Activated T-cell treated with anti-CD3 and anti-CD28 coated beads, Interleukin-2, amount 50 U/mL, for 48 hours (primary cell): ENCODE measurements around the gene PDE6G.
"Not testable (repeated sequence)": the region's sequence is repeated elsewhere in the genome, so short reads cannot be mapped to it uniquely, and the experiment has no call there.

Source experiments
- DNase-seq, 2 experiments: peaks; one replicate each; pipeline ENCODE4 v3.0.0-alpha.2; 2020

PDE6G gene

DNA sequence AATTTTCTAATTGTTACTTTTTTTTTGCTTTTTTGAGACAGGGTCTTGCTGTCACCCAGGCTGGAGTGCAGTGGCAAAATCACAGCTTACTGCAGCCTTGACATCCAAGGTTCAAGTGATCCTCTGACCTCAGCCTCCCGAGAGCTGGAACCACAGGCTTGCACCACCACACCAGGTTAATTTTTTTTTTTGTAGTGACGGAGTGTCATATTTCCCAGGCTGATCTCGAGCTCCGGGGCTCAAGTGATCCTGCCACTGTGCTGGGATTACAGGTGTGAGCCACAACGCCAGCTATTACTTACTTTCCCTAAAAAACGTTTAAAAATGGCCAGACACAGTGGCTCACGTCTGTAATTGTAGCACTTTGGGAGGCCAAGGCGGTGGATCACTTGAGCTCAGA lies 26.1 kb downstream of the PDE6G start:
- no peak for DNase-seq

DNA sequence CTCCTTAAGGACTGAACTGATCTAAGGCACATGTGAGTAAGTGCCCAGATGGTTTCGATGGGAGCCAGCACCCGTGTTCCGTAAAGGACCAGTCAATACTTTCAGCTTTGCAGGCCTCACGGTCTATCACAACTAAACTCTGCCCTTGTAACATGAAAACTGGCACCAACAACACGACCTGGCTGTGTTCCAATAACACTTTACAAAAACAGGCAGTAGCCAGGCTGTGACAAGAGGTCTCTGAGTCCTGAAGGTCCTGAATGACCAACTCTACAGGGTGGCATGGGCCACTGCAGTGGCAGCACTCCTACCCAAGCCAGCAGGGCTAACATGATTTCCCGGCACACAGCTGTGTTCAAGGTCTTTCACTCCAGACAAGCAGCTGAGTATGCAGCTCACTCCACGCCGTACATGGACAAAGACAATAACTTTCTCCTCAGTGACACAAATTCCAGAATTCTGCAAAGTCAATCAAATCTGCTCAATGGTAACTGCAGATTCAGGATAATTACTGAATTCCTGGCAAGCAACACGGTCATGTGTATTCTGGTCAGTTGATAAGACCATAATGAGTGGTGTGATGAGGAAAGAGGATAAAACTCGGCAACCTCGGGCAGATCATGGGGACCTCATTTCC lies 34.7 kb downstream of the PDE6G start:
- no peak for DNase-seq

DNA sequence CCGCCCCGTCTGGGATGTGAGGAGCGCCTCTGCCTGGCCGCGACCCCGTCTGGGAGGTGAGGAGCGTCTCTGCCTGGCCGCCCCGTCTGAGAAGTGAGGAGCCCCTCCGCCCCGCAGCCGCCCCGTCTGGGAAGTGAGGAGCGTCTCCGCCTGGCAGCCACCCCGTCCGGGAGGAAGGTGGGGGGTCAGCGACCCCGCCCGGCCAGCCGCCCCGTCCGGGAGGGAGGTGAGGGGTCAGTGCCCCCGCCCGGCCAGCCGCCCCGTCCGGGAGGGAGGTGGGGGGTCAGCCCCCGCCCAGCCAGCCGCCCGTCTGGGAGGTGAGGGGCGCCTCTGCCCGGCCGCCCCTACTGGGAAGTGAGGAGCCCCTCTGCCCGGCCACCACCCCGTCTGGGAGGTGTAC lies 38.0 kb downstream of the PDE6G start:
- DNase-seq: not testable (repeated sequence)

DNA sequence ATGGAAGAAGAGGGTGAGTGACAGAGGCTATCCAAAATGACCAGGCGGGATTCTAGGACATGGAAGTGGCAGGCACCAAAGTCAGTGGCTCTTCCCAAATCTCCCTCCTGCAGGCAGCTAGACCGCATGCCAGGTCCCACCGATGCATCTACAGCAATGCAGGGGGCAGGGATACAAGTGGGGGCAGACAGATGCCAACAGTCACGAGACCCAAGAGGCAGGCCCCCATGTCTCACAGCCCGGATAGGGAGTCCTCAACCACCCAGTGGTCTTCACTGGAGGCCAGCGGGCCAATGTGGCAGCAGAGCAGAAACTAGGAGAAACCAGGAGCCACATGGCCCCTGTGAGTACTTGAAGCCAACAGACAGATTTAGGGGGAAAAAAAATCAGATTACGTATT lies 39.5 kb downstream of the PDE6G start:
- no peak for DNase-seq

DNA sequence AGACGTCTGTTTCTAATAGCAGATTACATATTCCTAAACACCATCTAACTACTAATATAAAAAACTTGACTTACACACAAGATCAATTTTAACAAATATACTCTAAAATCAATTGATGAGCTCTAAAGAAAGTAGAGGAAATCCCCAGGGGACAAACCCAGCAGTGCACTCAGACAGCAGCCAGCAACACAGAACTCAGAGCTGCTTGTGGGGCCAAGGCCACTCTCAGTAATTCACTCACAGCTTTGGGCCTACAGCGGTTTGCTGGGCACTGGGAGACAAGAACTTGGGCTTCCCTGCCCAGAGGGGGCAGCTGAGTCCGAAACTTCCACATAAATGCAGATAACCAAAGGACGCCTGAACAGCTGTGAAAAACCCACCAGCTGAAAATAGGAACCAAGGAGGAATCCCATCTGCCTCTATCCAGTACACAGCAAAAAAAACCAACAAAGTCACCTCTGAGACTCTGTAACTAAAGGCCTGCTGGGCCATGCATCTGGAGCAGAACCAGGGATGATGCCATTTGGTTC lies 40.9 kb downstream of the PDE6G start:
- no peak for DNase-seq

DNA sequence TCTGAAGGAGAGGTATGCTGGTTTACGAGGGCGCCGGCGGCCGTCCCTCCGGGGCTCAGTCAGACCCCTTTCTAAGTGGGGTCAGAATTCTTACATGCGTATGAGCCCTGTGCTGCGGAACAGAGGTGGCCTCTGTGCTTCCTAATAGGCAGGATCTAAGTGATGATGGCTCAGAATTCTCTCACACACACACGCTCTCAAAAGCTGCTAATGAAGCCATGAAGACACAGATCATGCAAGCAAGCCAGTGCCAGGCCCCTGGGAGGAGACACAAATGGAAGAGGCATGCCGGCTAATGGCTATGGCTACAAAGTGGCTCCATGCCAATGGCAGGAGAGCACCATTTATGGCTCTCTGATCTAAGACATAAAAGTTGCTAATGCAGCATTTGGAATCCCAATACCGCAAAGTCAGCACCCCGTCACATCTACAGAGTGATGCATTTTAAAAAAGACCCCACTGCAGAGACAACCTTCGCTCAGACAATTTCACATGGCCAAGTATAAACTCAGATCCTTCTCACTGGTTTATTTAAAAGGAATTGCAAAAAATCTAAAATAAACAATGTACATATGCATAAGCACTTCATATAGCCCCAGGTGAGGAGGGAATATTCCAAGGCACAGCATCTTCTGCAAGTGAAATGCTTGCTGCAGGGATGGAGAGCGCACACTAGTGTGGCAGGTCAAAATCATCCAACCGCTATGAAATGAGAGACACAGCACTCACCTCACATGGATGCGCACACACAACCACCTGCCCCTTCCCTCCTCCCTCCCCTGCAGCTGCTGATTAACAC lies 44.0 kb downstream of the PDE6G start:
- DNase-seq: no peak

DNA sequence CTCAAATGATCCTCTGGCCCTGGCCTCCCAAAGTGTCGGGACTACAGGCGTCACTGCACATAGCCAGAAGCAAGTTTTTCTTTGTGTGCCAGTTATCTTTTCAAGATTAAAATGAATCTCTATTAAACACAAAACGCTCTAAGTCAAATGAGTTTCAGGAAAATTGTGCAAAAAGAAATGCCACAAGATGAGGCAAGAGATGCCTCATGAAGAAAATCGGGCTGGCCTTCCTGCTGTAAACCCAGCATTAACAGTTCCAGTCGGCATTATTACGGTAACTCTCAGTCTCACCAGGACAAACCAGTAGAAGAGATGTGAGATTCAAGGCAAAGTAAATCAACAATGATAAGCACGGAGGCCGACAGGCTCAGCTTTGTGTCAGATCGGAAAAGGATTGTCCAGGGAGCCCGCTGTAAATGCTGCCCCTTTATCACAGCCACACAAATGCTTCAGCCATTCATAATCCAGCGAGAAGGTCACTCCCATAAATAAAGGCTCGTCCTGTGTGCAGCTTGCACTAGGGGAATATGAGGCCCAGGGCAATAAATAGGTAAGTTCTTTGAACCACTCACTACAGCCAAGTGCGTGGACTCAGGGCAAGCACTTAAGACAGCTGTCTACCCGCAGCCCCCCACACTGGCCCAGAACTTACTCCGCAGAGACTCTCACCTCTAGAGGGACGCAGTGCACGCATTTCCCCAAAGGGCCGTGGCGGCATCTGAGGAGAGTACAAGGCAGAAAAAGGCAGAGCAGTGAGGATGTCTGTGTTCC lies 46.6 kb downstream of the PDE6G start:
- no peak for DNase-seq

DNA sequence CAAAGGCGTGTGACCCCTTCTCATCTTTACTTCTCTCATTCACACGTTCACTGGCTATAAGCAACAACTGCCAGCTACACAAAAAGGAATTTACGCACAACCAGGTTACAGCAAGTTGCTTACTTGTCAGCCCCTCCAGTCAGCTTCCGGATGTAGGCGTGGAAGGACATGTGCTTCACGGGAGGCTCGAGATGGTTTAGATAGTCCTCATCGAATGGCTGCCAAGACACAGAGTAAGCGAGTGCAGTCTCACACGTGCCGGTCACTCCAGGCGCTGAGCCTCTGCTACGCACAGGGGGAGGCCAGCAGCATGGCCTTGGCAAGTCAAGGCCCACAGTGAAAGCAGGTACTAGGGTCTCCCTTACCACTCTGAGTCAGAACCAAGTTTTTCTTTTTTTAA lies 47.7 kb downstream of the PDE6G start:
- no peak for DNase-seq

DNA sequence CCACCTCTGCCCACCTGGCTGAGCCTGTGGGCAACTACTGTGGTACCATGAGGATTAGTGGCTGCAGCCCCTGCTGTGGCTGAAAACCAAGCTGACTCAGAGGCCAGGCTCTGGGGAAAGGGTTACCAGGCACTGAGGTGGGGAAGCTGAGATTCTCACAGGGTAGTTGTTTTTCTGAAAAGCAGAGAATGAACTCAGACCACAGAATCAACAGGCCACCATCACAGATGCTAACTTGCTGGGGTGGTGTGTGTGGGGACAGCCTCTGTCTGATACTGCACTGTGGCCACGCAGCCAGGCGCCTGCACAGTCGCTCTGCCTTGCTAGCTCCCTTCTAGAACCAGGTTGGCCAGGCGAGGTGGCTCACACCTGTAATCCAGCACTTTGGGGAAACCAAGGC lies 48.3 kb downstream of the PDE6G start:
- DNase-seq: peak in 1 of 2 experiments; percentile 32

DNA sequence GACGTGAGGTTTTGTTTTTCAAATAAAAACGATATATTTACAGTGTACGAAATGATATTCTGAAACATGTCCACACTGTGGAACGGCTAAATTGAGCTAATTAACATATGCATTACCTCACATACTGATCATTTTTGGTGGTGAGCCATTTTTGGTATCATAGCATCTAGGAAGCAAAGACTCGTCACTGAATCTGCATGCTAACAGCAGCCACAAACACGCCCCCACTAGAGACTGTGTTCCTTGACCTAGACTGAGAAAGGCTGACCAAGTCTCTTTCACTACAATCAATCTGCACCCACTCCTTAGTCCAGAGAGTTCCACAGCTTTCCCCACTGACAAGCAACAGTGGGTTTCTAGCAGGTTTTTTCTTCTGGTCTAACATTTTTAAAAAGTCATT lies 48.9 kb downstream of the PDE6G start:
- no peak for DNase-seq

DNA sequence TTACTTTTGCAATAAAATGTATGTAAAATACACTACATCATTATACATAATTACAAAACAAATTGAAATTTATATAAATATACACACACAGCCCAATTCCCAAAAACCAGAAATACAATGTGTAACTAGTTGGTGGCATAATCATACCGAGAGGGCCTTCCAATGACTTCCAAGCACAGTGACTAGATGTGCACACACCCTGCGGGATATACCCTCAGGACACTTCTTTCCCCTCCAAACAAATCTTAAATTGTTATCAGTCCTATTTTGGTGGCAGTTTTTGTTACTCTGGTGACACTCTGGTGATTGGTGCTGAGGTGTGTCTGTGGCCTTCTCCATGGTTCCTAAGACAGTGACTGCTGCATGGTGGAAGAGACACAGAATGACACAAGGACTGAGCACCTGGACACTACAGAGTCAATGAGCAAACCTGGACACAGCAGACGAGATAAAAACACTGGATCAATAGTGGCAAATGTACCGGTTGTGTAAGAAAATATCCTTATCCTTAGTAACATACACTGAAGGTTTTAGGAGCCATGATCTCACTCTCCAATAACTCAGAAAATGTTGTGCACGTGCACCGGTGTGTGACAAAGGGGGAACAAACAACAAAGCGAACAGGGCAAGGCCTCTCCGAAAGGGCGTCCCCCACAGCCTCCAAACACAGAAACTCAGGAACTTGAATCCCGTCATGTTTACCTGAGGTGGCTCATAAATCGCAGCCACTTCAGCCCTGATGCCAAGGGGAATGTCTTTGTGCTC lies 52.3 kb downstream of the PDE6G start:
- DNase-seq: no peak

DNA sequence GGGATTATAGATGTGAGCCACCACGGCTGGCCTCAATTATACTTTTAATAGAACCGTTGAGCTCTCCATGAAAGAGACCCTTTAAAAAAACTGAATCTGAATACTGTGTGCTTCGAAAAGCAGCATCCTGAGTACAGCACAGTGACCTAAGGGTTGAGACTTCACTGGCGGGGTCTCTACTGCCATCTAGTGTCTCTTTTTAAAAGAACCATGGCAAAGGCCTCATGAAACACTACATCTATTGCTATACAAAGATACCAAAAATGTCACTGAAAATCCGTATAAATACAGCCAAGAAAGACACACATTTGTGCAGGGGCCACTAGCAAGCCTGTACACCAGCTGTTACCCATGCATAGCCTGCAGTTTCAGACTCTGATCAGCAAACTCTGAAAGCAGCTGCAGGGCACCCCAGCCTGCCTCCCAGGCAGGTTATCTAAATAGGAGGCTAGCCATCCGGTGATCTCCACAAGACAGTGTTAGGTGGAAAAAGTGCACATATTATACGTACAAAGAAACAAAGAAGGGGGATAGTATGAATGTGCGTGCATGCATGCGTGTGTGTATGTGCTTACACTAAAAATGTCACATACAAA lies 54.7 kb downstream of the PDE6G start:
- DNase-seq: peak; percentile 27 to 43
